ENCODE data around the gene ARL14EP. TPM values are rescaled to one million over a fixed set of nuclear protein-coding genes. Genes with fewer than 3 reads are reported as not detected.

Gene ARL14EP
- total and polyA plus RNA-seq, 2 donors (not counting 1 experiment from before 2014, with no cell fraction given): 32.2 to 35.5 TPM

DNA sequence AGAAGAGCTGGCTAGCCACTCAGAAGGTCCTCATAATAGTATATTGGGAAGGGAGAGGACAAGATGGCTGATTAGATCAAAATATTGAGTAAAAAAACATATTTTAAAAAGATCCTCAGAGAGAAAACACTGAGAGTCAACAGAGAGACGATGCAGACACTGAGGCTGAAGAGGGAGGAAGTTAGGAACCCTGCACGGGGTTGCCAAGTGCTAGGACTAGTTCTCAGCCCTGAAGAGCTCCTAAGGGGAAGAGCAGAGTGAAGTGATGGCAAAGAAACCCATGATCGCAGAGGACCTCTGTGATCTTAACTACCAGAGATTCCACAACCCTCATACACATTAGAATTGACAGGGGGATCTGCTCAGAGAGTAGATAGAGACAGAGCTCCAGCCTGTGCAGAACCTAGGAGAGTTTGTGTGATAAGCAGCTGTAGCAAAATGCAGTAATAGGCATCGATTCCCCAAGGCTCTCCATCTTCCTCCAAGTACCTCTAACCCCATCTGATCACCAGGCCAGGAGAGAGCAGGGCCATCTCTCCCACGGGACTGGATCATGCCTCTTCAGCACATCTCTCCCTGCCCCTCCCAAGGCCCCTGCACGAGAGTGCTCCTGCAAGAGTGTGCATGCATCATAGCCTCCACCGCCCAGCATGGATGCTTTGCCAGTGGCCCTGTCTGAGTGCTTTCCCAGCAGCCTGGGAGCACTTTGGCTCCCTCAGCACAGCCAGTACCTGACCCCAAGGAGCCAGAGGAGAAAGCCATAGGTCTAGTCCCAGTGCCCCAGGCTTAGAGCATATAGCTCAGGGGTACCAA lies 41.2 kb upstream of the ARL14EP start:
- Histone ChIP-seq H2AFZ (ENCODE audit: low read length) (no peak overlapping the region), H3K4me3 (replicated peaks in 1 of 4; ENCODE audit: control extremely low read depth in 1 of 4, insufficient read depth in 1 of 4, low read depth in 3 of 4, low read length in 4 of 4) (no peak overlapping the region), H3K79me2 (ENCODE audit: control insufficient read depth, insufficient read depth, low read length) (no peaks in the 10 kb centered on the region), H4K20me1 (ENCODE audit: control insufficient read depth, extremely low read depth, insufficient read depth, low read length) (no peaks in the 10 kb centered on the region), H3K4me1 (ENCODE audit: control insufficient read depth, extremely low read depth, insufficient read depth, low read length) (no peaks in the 10 kb centered on the region), H3K27me3 (ENCODE audit: control insufficient read depth, insufficient read depth, low read length) (no peaks in the 10 kb centered on the region), H3K4me2 (ENCODE audit: extremely low read depth, insufficient read depth, low read length) (no peak overlapping the region), H3K36me3 (ENCODE audit: control insufficient read depth, insufficient read depth, low read length) (no peaks in the 10 kb centered on the region), H3K9me3 (ENCODE audit: control insufficient read depth, insufficient read depth, low read depth, low read length) (no peaks in the 10 kb centered on the region), H3K9ac (ENCODE audit: insufficient read depth, low read length) (no peak overlapping the region), H3K27ac (ENCODE audit: insufficient read depth, low read length) (no peak overlapping the region)
- DNase-seq (ENCODE audit: low read depth in 2 of 2): no peak
- TF ChIP-seq EZH2 (IDR thresholded peaks at IDR 0.05; ENCODE audit: low read length, missing control alignments): no peak
- TF ChIP-seq, protein P1, sequence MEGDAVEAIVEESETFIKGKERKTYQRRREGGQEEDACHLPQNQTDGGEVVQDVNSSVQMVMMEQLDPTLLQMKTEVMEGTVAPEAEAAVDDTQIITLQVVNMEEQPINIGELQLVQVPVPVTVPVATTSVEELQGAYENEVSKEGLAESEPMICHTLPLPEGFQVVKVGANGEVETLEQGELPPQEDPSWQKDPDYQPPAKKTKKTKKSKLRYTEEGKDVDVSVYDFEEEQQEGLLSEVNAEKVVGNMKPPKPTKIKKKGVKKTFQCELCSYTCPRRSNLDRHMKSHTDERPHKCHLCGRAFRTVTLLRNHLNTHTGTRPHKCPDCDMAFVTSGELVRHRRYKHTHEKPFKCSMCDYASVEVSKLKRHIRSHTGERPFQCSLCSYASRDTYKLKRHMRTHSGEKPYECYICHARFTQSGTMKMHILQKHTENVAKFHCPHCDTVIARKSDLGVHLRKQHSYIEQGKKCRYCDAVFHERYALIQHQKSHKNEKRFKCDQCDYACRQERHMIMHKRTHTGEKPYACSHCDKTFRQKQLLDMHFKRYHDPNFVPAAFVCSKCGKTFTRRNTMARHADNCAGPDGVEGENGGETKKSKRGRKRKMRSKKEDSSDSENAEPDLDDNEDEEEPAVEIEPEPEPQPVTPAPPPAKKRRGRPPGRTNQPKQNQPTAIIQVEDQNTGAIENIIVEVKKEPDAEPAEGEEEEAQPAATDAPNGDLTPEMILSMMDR (conservative IDR thresholded peaks at IDR 0.05 in 1 of 2, IDR thresholded peaks at IDR 0.05 in 1 of 2; ENCODE audit: low read depth in 1 of 2, low read length in 2 of 2): no peak

DNA sequence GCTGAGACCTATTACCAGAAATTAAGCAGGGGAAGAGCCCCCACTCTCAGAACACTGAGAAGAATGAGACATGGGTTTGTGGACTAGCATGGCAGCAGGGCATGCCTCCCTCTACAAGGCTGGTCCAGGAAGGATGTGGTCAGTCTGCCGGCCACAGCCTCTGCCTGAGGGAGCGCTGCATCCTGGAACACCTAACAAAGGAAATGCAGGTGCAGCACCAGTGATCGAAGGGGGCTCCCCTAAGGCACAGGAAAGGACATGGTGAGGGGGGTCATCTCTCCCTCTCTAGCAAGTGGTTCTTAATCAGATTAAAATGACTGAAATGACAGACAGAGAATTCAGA lies 40.6 kb upstream of the ARL14EP start:
- Histone ChIP-seq H3K79me2 (ENCODE audit: control insufficient read depth, insufficient read depth, low read length) (no peaks in the 10 kb centered on the region), H3K4me3 (replicated peaks in 1 of 4; ENCODE audit: control extremely low read depth in 1 of 4, insufficient read depth in 1 of 4, low read depth in 3 of 4, low read length in 4 of 4) (no peak overlapping the region), H3K9me3 (ENCODE audit: control insufficient read depth, insufficient read depth, low read depth, low read length) (no peaks in the 10 kb centered on the region), H3K4me2 (ENCODE audit: extremely low read depth, insufficient read depth, low read length) (no peak overlapping the region), H3K27me3 (ENCODE audit: control insufficient read depth, insufficient read depth, low read length) (no peaks in the 10 kb centered on the region), H2AFZ (ENCODE audit: low read length) (no peak overlapping the region), H3K27ac (ENCODE audit: insufficient read depth, low read length) (no peak overlapping the region), H3K9ac (ENCODE audit: insufficient read depth, low read length) (no peak overlapping the region), H4K20me1 (ENCODE audit: control insufficient read depth, extremely low read depth, insufficient read depth, low read length) (no peaks in the 10 kb centered on the region), H3K36me3 (ENCODE audit: control insufficient read depth, insufficient read depth, low read length) (no peaks in the 10 kb centered on the region), H3K4me1 (ENCODE audit: control insufficient read depth, extremely low read depth, insufficient read depth, low read length) (no peaks in the 10 kb centered on the region)
- DNase-seq (ENCODE audit: low read depth in 2 of 2): no peak
- no peak for TF ChIP-seq EZH2 (IDR thresholded peaks at IDR 0.05; ENCODE audit: low read length, missing control alignments)
- TF ChIP-seq, protein P1 (conservative IDR thresholded peaks at IDR 0.05 in 1 of 2, IDR thresholded peaks at IDR 0.05 in 1 of 2; ENCODE audit: low read depth in 1 of 2, low read length in 2 of 2): no peak

DNA sequence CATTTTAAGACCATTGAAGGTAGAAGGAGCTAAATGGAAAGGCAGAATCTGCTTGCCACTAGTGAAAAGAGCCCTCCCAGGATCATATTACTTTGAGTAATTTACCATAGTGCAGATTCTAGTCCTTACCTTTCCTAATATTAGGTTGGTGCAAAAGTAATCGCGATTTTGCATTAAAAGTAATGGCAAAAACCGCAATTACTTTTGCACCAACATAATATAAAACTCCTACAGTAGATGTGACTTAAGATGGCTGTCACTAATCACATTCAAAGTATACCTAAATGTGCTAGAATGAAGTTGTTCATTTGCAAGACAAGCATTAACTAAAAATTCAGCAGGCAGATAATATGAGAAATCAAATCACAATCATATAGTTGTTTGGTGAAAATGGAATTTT lies 38.1 kb upstream of the ARL14EP start:
- Histone ChIP-seq H3K36me3 (ENCODE audit: control insufficient read depth, insufficient read depth, low read length) (no peaks in the 10 kb centered on the region), H3K9me3 (ENCODE audit: control insufficient read depth, insufficient read depth, low read depth, low read length) (no peaks in the 10 kb centered on the region), H3K27ac (ENCODE audit: insufficient read depth, low read length) (no peak overlapping the region), H3K4me3 (replicated peaks in 1 of 4; ENCODE audit: control extremely low read depth in 1 of 4, insufficient read depth in 1 of 4, low read depth in 3 of 4, low read length in 4 of 4) (no peak overlapping the region), H2AFZ (ENCODE audit: low read length) (no peak overlapping the region), H3K4me2 (ENCODE audit: extremely low read depth, insufficient read depth, low read length) (no peak overlapping the region), H3K9ac (ENCODE audit: insufficient read depth, low read length) (no peak overlapping the region), H3K79me2 (ENCODE audit: control insufficient read depth, insufficient read depth, low read length) (no peaks in the 10 kb centered on the region), H4K20me1 (ENCODE audit: control insufficient read depth, extremely low read depth, insufficient read depth, low read length) (no peaks in the 10 kb centered on the region), H3K4me1 (ENCODE audit: control insufficient read depth, extremely low read depth, insufficient read depth, low read length) (no peaks in the 10 kb centered on the region), H3K27me3 (ENCODE audit: control insufficient read depth, insufficient read depth, low read length) (no peaks in the 10 kb centered on the region)
- no peak for TF ChIP-seq EZH2 (IDR thresholded peaks at IDR 0.05; ENCODE audit: low read length, missing control alignments)
- TF ChIP-seq, protein P1 (conservative IDR thresholded peaks at IDR 0.05 in 1 of 2, IDR thresholded peaks at IDR 0.05 in 1 of 2; ENCODE audit: low read depth in 1 of 2, low read length in 2 of 2): no peak
- DNase-seq (ENCODE audit: low read depth in 2 of 2): no peak
